Measurements from ENCODE around the gene SPNS2.

Gene SPNS2

DNA sequence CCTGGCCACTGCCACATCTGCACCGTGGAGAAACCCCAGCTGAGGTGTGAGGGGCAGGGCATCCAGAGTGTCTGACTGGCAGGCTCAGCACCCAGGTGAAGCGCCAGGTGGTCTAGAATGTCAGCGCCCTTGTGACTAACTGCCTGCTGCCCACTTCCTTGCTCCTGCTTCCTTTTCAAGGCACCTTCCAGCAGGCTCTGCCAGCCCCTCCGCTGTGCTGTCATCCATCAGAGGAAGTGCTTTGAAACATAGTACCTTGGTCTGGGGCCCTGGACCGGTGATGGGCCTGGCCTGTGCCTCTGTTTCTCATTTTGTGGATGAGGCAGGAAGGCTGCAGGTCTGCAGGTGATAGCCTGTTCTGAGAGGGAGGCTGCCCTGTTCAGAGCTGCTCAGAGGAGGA lies 5.5 kb downstream of the SPNS2 start:
- no peak for DNase-seq

DNA sequence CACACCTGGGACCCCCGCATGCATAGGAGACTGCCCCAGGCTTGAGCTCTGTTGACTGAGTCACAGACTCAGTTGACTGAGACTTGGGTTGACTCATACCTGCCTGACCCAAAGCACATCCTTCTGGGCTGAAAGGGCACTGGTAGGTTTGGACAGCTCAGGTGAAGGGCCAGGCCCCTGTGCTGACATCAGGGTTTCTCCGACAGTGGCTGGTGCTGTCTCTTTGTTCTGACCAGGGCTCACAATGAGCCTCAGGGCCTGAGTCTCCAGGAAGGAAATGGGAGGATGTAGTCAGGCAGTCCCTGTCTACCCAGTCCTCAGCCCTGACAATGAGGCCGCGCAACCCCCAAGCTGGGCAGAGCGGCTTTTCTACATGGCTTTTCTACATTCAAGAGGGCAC lies 6.5 kb downstream of the SPNS2 start:
- DNase-seq = no peak

DNA sequence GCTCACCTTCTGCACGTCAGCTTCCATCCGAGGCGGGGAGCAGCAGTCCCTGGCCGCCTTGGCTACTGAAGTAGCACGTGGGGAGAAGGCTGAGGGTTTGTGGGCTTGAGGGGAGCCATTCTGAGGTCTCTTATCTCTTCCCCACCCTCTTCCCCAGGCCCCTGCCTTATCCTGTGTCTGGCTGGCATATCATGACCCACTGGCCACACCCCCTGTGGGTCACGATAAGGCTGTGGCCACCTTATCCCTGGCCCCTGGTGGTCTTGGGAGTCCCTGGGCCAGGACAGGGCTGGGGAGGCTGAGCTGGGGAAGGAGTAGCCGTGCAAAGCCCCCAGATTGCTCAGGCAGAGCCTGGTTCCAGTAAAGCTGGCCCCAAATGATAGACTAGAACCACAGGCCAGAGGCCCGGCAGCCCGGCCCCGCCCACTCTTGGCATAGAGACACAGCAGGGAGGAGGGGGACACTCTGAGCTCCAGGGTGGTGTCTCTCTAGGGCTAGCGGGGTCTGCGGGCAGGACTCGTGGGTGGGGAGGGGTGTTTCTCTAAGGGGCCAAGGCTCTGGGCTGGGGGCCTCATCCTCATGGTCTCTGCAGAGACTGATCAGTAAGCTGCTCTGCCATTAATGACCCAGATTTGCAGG lies 7.6 kb downstream of the SPNS2 start:
- DNase-seq = no peak

DNA sequence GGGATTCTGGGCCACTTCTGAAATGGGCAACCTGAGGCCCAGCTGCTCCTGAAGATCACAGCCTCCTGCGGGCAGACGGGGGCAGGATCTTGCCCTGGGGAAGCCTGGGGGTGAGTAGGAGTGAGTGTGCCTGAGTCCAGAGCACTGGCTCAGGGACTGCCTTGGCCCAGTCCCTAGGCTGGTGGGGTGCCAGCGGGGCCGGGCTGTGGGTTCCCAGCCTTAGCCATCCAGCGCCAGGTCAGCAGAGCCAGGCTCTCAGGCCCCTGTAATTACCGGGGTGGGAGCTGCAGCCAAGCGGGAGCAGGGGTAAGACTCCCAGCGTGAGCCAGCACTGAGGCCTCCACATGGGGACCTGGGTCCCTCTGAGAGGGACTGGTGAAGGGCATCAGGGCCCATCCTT lies 8.2 kb downstream of the SPNS2 start:
- DNase-seq = no peak

DNA sequence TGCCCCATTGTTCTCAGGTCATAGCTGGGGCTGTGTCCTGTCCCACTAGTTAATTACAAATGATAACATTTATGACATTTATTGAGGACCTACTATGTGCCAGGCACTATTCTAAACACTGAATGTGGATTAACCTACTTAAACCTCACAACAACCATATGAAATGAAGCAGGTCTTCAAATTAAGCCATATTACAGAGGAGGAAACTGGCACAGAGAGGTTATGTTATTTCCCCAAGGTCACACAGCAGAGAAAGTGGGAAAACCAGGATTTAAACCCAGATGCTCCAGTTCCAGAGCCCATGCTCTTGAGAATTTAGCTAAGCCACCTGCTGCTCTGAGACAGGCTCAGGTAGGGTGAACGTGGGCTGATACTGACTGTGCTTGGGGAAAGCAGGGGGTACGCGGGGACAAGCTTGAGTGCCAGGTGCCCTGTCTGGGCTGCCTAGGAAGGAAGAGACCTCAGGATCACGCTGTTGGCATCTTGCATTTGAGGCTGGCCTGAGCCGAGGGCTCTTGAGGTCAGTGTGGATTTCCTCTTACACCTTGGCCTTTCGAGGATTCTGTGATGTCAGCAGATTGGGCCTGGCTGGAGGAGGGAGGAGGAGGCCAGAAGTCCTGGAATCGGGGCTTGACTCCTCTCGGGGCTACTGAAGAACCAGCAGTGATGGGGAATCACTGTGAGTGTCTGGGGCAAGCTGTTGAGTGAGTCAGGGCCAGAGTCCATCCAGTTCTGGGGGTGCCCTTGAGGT lies 8.9 kb downstream of the SPNS2 start:
- DNase-seq = no peak

DNA sequence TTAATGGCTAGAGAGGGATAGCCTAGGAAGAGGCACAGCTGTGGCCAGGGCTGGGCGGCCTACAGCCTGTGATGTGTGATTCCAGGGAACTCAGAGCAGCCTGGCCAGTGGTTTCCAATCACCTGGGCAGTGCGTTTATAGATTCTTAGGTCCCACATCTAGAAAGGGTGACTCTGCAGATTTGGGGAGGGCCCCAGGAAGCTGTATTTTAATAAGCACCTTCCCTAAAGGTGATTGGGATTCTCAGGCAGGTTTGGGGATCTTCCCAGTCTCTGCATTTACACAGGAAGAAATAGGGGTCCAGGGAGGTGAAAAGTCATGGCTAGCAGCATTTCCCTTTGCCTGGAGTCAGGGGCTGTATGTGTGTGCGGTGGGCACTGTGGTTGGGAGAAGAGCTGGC lies 9.5 kb downstream of the SPNS2 start:
- DNase-seq = no peak

DNA sequence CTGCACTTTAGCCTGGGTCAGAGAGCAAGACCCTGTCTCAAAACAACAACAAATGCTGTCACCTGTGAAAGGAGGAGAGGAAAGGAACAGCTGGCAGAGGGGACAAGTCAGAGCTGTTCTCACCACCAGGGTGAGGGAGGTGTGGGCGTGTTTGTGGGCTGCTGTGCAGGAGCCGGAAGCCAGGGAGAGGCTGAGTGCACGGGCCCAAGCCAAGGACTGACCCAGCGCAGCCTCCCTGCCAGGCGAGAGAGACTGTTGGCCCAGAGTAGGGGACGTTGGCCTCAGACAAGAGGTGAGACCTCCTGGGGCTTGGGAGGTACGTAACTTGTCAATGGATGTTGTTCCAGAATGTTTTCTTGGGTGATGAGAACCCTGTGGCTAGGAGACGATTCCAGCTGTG lies 10.7 kb downstream of the SPNS2 start:
- peak in 1 of 2 donors; percentile 35 for DNase-seq

DNA sequence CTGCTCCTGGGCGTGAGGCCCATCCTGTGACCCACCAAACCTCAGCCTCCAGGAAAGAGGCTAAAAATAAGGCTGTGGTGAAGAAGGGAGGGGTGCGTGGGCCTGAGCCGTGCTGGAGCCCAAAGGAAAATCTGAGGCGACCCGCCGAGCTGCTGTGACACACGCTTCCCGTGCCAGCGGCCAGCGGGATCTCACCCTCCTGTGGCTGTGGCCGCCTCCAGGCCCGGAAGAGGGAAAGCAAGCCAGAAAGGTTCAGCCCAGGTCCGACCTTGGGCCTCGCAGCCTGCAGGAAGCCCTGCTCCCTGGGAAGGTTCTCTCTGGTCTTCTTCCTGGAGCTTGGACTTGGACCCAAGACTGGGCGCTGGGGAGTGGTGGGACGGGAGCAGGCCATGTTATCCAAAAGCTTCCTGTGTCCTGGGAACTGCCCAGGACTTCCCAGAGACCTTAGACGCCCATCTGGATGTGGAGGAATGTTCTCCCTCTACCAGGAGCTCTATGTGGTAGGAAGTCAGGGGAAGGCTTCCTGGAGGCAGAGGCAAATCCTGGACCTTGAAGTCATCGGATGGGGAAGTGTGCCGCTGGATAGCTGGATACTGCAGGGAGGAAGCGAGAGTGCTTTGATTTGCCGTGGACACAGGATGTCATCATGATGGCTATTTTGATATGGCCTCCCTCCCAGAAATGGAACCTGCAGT lies 11.4 kb downstream of the SPNS2 start:
- peak; percentile 13 to 52 for DNase-seq

DNA sequence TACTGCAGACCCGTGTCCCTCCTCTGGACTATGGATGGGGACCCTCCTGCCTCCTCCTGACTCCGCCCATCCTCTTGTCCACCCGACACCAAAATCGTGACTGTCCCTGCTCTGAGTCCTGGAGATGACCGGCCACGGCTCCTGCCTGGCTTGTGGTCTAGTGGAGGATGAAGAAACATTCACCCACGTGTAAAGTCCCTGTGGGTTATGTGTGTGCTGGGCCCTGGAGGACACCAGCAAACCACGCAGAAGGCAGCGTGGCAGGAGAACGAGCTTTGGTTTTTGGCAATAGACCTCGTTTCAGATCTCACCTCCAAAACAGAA lies 11.9 kb downstream of the SPNS2 start:
- DNase-seq = peak in 1 of 2 donors; percentile 29

DNA sequence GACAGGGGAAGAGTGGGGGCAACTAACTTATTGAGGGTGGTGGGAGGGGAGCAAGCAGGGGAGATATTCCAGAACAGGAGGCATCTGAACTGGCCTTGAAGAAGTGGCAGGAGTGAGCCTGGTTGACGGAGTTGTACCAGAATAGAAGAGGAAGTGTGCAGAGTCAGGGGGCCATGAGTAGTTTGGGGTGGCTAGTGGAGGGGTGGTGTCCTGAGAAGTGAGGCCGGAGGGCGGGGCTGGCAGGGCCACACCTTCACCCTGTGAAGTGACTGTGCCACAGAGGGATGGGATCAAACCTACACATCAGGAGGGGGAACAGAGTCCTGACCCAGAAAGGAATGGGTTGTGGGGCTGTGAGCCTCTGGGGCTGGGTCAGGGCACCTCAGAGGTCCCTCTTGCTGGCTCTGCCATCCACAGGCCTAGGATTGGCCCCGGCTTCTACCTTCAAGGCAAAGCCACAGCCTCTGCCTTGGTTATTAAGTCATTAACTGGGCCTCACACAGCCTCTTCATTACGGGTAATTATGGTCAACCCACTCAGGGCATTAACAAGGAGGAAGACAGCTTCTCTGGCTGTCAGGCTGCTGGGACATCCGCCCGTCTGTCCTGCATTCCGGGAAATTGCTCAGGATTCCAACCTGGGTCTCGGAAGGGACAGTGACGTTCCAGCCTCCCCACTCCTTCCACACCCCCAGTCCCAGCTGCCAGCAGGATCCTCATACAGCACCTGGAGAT lies 12.7 kb downstream of the SPNS2 start:
- DNase-seq = peak; percentile 16 to 61

DNA sequence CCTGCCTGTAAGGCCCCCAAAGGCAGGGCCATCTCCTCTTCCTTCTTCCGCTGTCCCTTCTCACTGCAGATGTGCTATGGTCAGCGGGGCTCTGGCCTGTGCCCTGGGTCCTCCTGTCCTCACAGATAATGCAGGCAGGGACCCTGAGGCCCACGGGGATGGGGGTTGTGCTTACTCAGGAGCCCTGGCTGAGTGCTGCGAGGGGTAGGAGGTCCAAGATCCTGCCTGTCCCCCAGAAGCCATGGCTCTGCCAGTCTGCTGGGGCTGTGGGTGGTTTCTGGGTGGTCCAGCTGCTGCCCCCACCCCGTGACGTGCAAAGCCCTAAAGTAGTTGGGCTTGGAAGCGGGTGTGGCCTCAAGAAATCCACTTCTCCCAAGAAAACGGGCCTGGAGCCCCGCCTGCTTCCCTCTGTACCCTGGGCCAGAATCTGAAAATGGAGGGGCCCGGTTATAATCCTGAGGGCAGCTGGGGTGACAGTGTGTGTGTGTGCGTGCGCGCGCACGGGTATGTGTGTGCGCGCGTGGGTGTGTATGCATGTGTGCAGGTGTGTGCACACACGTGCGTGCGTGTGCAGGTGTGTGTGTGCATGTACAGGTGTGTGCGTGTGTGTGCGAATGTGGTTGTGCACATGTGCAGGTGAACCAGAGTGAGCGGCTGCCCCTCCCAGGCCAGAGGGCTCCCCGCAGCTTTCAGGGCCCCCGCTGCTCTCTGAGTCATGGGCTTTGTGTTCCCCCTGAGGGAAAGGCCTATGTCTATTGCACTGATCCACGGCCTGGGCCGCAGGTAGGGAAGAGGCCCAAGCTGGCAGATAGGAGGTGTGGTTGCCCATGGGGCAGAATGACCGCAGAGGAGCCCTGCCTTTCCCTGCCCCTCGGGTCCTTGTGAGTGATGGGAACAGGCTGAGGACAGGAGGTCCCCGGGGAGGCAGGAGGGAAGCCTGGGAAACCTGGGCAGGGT lies 13.8 kb downstream of the SPNS2 start:
- DNase-seq = no peak

DNA sequence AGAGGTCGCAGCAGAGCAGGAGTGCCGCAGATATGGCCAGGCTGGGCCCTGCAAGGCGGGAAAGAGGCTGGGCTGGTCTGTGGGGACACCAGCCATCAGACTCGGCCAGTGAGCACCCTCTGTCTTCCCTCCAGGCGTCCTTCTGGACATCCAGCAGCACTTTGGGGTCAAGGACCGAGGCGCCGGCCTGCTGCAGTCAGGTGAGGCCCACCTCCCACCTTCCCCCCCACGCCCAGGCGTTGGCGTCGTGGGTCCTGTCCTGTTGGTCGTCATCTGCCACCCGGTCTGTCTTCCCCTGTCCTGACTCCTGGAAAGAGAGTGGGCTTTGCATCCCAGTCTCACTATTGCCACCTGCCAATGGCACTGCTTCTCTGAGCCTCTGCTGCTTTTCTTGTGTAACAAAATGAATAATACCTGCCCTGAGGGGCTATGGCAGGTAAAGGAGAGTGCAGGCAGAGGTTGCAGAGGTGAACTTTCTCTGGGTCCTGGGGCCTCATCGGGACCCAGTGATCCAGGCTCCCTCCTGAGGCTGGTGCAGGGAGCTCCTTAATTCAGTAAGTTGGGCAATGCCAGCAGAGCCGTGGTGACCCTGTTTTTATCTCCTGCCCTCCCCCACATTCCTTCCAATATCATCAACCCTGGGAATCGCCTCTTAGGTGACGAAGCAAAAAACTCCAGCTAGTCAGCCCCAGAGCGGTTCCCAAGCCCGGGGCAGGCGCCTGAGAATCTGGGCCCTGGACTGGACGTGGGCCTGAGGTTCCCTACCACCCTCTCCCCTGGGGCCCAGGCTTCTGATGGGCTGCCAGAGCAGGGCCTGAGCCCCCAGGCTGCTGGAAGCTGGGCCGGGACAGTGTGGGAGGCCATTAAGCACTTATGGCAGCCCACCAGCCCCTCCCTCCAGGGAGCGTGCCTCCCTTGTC lies 14.7 kb downstream of the SPNS2 start:
- DNase-seq = no peak

DNA sequence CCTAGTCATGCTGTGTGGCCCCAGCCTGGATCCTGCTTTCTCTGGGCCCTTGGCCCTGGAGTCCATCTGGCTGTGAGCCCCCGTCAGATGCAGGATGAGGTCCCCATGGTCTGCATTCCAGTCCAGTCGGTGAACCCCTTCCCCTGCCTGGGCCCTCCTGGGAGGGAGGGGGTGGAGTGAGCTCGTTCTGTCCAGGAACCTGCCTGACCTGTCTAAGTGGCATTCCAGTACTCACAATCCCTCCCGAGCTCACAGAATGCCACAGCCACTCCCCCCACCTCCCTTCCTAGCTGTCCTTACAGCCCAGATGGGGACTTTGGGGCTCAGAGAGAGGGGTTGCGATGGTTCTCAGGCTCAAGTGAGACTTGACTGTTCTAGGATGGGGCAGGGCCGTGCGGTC lies 15.5 kb downstream of the SPNS2 start:
- DNase-seq = no peak

DNA sequence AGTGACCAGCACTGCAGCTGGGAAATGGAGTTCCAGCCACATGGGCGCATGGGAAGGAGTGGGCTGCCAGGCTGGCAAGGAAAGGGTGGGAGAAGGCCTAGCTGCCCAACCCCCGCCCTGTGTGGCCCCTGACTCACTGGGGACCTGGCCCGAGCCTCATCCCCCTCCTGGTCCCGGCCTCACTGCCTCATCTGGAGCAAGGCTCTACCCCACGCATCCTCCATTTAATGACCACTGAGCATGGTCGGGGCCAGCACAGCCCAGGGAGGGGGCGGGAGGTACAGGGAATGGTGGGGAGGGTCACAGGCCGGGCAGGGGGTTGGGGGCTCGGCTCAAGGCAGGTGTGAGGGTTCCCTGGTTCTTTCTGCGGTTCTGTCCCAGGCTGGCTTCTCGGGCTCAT lies 16.1 kb downstream of the SPNS2 start:
- DNase-seq = no peak

DNA sequence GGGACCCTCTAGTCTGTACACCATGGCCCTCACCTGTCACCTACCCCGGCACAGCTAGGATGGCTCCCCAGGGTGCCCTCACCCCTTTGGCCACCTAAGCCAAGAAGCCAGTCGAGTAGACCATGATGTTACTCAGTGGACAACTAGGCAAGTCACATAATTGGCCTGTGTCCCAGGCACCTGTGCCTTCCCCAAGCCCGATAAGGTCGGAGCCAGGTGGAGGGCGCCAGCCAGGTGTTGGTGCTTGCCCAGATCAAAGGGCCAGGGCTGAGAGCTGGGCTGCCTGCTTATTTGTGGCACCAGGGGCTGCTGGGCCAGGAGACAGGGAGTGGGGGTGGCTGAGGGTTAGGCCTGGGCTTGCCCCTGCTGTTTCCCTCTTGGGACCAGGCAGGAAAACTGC lies 16.8 kb downstream of the SPNS2 start:
- no peak for DNase-seq

DNA sequence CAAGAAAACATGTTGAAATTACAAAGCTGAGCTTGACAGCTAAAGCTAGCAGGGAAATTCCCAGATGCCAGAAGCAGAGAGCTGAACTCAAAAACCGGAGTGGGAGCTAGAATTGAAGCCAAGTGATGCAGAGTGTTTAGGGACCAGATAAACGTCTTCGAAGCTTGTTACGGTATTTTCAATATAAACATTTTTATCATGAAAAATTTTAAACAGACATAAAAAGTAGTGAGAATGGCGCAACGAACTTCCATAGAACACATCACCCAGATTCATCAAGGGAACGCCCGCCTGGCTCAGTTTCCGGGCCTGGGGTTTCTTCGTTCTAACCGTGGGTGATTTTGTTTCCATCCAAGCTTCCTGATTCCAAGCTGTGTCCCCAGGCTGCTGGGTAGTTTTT lies 18.1 kb downstream of the SPNS2 start:
- no peak for DNase-seq

DNA sequence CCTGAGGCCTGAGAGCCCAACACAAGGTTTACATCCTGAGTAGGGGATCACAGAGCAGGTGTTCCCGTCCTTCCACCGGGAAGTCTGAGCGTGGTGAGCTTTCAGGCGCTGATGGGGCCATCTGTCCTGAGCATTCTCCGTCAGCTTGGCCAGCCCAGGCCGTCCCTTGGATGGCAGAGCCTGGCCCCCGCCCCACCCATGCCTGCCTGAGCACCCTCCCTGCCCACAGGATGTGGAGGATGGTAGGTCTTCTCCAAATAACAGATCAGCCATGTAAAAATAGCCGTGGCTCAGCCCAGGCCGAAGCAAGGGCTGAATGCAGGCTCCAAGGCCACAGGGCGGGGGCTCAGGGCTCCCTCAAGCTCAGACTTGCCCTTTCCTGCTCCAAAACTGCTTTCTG lies 20.2 kb downstream of the SPNS2 start:
- DNase-seq = no peak

DNA sequence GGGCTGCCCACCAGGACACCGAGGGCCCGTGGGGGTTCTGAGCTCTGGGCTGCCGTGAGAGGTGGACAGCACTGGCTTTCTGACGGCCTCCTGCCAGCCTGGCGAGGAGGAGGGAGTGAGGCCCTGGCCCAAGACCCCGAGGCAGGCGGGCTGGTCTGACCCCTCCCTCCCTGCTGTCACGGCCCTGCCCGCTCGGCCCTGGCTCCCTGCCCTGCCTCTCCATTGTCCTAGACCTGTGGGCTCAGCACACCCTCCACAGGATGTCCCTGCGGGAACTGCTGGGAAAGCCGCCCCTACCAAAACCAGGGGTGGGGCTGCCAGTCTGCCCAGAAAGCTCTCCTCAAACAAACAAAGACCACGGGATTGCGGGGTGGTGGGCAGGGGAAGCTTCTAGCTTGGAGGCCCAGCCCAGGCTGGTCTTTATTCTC lies 20.7 kb downstream of the SPNS2 start:
- no peak for DNase-seq

DNA sequence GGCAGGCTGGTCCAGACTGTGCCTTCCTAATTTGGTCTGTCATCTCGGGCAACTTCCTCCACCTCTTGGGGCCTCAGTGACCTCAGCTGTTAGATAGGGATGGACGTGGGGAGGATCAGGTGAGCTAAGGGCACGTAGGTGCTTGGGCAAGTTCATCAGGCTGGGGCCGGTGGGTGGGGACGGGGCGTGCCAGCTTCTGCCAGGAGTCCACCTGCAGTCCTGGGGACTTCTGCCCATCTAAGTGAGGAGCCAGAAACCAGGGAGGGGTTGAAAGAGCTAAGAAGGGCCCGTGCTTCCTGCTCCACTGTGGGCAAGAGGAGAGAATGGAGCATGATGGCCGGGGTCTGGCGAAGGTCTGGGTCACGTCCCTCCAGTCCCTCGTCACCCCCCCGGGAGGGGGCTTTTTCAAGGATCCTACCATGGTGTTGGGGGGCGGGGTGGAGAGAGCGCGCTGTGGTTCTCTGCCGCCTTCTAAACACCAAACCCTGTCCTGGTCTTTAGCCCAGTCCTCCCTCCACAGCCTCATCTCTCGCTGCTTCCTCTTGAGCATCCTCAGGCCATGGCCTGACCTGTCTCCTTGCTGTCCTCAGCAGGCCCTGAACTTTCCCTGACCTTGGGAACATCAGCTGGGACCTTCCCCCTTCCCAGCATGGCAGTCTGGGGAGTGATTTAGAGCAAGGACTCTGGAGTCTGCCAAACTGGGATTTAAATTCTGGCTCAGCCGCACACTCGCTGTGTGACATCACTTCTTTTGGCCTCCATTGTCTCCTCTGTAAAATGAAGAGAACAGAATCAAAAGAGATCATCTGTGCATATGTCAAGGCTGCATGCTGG lies 21.6 kb downstream of the SPNS2 start:
- DNase-seq = no peak

Data from inflammatory macrophage (primary cell).